GM18867 (cell line): ENCODE results near the gene STRN4.

ENCODE experiments used
- ATAC-seq: cut with Tn5 transposase; IDR thresholded peaks from one replicate; pipeline ENCODE4 v1.9.1; 2021; ENCODE audit warnings: mild to moderate bottlenecking, moderate library complexity; ENCODE audit not compliant: unreplicated experiment

Gene STRN4

DNA sequence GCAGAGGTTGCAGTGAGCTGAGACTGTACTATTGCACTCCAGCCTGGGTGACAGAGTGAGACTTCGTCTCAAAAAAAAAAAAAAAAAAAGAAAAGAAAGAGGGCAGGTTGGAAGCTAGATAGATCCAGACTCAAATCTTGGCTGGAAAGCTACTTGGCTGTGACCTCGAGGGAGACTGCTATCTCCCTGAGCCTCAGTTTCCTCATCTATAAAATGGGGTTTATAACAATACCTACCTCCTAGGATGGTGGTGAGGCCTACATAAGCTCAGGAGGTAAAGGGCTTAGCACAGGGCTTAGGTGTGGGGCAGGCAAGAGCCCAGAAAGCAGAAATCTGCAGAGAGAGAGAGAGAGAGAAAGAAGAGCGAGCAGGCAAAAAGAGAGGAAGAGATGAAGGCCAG is 61.1 kb downstream of the STRN4 start:
- no peak for ATAC-seq

DNA sequence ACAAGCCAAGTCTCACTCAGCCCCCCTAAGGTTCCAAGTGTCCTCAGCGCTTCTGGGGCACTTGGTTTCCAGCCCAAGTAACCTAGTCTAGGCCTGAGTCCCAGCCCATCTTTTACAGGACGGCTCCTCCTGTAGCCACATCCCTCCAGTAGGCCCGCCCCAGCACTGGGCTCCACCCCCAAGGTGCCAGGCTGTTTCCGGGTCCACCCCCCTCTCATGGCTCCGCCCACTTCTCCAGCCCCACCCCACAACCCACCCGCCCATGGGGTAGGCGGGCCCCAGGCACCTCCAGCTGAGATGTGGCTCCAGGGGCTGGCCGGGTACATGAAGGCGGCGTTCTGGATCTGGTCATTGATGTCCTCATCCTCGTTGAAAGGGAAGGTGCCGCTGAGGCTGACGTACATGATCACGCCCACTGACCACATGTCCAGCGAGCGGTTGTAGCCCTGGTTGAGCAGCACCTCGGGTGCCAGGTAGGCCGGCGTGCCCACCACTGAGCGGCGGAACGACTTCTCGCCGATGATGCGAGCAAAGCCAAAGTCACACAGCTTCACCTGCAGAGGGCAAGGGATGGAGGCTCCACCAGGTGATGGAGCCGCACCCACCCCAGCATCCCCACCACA is 68.0 kb downstream of the STRN4 start:
- ATAC-seq = no peak

DNA sequence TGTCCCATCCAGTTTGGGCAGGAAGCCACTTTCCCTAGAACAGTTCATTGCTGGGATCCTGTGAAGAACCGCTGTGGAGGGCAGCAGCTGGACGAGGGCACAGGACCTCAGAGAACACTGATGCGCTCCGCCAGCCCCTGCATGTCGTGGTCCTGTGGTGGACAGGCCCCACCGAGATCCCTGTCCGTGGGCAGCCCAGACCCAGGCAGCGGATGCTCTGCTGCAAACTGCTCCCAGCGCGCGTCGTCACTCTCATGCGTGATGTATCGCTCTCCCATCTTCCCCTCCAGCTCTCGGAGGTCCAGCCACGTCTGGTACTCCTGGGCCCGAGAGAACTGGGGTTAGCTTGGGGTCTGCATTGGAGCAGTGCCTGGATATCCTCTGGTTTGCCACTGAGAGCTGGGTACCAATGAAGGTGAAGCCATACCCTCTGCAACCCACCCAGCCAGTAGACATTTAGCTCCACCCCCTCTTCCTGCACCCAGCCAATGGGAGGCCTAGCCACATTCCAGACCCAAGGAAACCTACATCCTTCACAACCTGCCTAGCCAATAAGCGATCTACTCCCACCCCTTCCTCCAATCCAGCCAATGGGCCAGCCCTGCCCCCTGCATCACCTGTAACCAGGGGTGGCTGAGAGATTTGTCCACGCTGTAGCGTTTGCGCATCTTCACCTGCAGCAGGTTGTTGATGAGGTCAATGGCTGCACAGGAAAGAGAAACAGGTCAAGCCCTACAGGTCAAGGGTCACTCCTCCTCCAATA is 71.7 kb downstream of the STRN4 start:
- no peak for ATAC-seq

DNA sequence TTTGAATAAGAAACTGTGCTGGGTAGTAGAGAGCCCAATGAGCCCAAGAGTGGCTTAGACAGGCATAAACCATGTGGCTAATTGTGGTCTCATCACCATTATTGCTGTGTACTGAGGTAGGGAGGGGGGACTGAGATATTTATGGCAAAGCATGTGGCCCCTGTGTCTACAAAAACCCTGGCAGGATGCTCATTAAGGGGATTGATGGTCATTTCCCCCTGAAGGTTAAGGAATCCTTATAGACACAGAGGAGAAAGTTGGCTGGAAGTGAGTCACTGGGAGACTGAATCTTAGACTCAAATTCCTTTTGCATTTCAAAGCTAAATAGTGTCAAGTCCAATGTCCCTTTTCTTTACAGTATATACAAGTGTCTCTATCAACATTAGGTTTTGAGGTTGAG is 75.4 kb downstream of the STRN4 start:
- no peak for ATAC-seq
